Erythroblast (primary cell): Measurements from ENCODE around the gene LAMP1.

Experiments used
- GATA1 ChIP-seq: IDR thresholded peaks from 2 replicates; pipeline ENCODE4 v1.6.1; 2011; ENCODE audit warnings: low read depth, mild to moderate bottlenecking, control low read depth, low read length, moderate library complexity
- POLR2A ChIP-seq: IDR thresholded peaks from 2 replicates; pipeline ENCODE4 v1.6.1; 2011; ENCODE audit warnings: mild to moderate bottlenecking, low read length

GRCh38 chr13:113272031-113272430 lies 25.0 kb upstream of the LAMP1 start:
- no peak for TF ChIP-seq POLR2A
- no peak for TF ChIP-seq GATA1
